A673 (cell line): ENCODE data around the gene CACNA1G. TPM values are rescaled to one million over a fixed set of nuclear protein-coding genes. Genes with fewer than 3 reads are reported as not detected.

Experiments used
- BruUV-seq: library from RNA; stranded (reverse); fragments of 400-500 nt; replicated peaks from 2 replicates; lab custom pipeline; 2021; lab: Mats Ljungman, UMichigan
- CTCF ChIA-PET: fragments of 300-600 bp; sonication (Branson Sonifier 250); formaldehyde crosslinking; loops from one replicate; lab custom pipeline; 2022; ENCODE audit warnings: antibody characterized with exemption; lab: Charles Lee
- POLR2A ChIA-PET: fragments of 300-600 bp; sonication (Branson Sonifier 250); formaldehyde crosslinking; loops from one replicate; lab custom pipeline; 2022; ENCODE audit warnings: antibody characterized with exemption; ENCODE audit not compliant: low non-redundant PET; lab: Charles Lee
- DNase-seq: peaks from one replicate; pipeline ENCODE4 v3.0.0-alpha.2; 2015; ENCODE audit warnings: low spot score
- H3K27ac ChIP-seq: fragments of 200-600 bp; sonication (generic); 2 replicates; pipeline ENCODE4 v1.5.1; 2016; ENCODE audit warnings: mixed run types, low read depth, mild to moderate bottlenecking, mixed read lengths, antibody characterized with exemption, low read length; ENCODE audit not compliant: poor library complexity, severe bottlenecking
- H3K27me3 ChIP-seq: fragments of 200-600 bp; sonication (generic); replicated peaks from 2 replicates; pipeline ENCODE4 v1.6.1; 2017; ENCODE audit warnings: mixed run types, low read depth, mild to moderate bottlenecking, mixed read lengths, antibody characterized with exemption, low read length; ENCODE audit not compliant: insufficient read depth, poor library complexity
- H3K36me3 ChIP-seq: fragments of 200-600 bp; sonication (generic); 2 replicates; pipeline ENCODE4 v1.6.1; 2016; ENCODE audit warnings: mixed run types, mild to moderate bottlenecking, mixed read lengths, antibody characterized with exemption, low read length; ENCODE audit not compliant: insufficient read depth, poor library complexity, severe bottlenecking
- H3K4me1 ChIP-seq: fragments of 200-600 bp; sonication (generic); 2 replicates; pipeline ENCODE4 v1.6.1; 2017; ENCODE audit warnings: mixed run types, mild to moderate bottlenecking, mixed read lengths, antibody characterized with exemption, low read length; ENCODE audit not compliant: insufficient read depth, poor library complexity, severe bottlenecking
- H3K4me3 ChIP-seq: fragments of 200-600 bp; sonication (generic); 2 replicates; pipeline ENCODE4 v1.5.1; 2016; ENCODE audit warnings: low read depth, mixed run types, mild to moderate bottlenecking, mixed read lengths, low read length; ENCODE audit not compliant: poor library complexity, severe bottlenecking
- H3K9me3 ChIP-seq: fragments of 200-600 bp; sonication (generic); 2 replicates; pipeline ENCODE4 v1.6.1; 2016; ENCODE audit warnings: mixed run types, low read depth, mild to moderate bottlenecking, mixed read lengths, antibody characterized with exemption, low read length; ENCODE audit not compliant: poor library complexity, severe bottlenecking
- EZH2 ChIP-seq: fragments of 200-600 bp; sonication (generic); IDR thresholded peaks from 2 replicates; pipeline ENCODE4 v1.6.1; 2017; ENCODE audit warnings: borderline replicate concordance, low read depth, mild to moderate bottlenecking, mixed read lengths, antibody characterized with exemption, low read length; ENCODE audit not compliant: poor library complexity, severe bottlenecking
- intact Hi-C: fragments of 100-400 bp; cut with micrococcal nuclease; formaldehyde crosslinking; loops from one replicate; pipeline ENCODE4 v1.10.0; 2022; ENCODE audit not compliant: unreplicated experiment
- total RNA-seq: library from RNA; stranded (reverse); gene quantifications from 2 replicates; pipeline ENCODE4 v1.2.3, GENCODE V29; 2021
- TF ChIP-seq, protein P1 (sequence below): fragments of 300-800, 200-600 bp; sonication (generic); conservative IDR thresholded peaks from 2 replicates; pipeline ENCODE4 v1.5.1; 2017; ENCODE audit warnings: low read depth, mild to moderate bottlenecking, antibody characterized with exemption, low read length, moderate library complexity, mixed read lengths

The CACNA1G gene
- total RNA-seq, 1 experiment from 2014 or later, result 7.1 TPM

DNA sequence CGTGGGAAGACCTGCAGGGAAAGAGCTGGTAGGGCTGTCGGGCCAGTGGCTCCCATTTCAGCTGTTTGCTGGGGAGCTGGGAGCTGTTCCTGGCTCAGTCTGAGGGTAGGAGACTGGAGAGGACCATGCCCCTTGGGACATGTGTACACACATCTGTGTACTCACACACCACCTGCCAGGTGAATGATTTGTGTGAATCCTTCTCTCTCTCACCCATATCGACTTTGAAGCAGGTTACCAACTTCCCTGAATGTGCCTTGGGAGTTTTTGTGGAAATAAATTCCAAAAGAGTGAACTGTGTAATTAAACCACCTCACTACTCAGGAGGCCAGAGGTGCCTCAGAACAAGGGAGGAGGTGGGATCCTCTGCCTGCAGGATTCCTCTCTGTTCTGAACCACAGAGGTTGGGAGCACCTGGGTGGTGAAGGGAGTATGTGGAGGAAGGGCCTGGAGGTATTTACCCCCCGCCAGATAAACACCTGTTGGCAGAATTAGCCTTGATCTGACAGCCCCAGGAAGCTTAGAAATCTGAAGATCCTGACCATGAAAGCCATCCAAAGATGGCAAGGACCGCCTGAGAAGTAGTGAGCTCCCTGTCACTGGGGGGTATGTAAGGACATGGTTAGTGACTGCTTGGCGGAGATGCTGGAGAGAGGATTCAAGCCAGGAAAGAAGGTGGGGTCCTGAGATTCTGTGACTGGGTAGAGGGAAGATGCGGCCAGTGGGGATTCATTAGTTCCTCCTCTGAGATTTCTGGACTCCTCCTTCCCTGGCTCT is 77.5 kb downstream of the CACNA1G start:
- BruUV-seq, result no TSS peak
- peaks cover 34% of the 10 kb centered on the region for H3K4me1 ChIP-seq
- H3K27me3 ChIP-seq, result no peaks in the 10 kb centered on the region
- no peak overlapping the region for H3K27ac ChIP-seq
- TF ChIP-seq EZH2, result no peak
- TF ChIP-seq, protein P1, sequence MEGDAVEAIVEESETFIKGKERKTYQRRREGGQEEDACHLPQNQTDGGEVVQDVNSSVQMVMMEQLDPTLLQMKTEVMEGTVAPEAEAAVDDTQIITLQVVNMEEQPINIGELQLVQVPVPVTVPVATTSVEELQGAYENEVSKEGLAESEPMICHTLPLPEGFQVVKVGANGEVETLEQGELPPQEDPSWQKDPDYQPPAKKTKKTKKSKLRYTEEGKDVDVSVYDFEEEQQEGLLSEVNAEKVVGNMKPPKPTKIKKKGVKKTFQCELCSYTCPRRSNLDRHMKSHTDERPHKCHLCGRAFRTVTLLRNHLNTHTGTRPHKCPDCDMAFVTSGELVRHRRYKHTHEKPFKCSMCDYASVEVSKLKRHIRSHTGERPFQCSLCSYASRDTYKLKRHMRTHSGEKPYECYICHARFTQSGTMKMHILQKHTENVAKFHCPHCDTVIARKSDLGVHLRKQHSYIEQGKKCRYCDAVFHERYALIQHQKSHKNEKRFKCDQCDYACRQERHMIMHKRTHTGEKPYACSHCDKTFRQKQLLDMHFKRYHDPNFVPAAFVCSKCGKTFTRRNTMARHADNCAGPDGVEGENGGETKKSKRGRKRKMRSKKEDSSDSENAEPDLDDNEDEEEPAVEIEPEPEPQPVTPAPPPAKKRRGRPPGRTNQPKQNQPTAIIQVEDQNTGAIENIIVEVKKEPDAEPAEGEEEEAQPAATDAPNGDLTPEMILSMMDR, result no peak
- no peak overlapping the region for H3K4me3 ChIP-seq
- H3K9me3 ChIP-seq, result no peaks in the 10 kb centered on the region
- no peak for DNase-seq
- intact Hi-C loops, result no loop called here
- POLR2A ChIA-PET, result no interaction called here
- CTCF ChIA-PET, result interaction anchor here (1.9 kb wide), 1 partner anchor 12 kb away, joined by 8 read pairs; no protein-coding TSS in a partner anchor
- no peaks in the 10 kb centered on the region for H3K36me3 ChIP-seq

DNA sequence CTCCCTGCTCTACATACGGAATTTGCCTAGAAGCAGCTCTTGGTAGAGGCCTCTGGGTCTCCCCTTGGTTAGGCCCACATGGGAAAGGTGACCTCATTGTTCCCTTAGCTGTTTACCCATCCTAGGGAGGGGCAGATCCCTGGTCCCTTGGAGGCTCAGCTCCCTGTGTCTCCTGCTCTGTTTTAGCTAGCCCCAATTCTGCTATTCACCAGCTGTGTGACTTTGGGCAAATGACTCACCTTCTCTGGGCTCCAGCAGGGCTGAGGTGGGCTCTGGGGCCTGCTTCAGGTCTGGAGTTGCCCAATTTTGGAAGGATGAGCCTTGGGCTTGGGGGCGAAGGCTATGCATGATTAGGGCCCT is 78.1 kb downstream of the CACNA1G start:
- peak; percentile 41 for DNase-seq
- no peak overlapping the region for H3K4me3 ChIP-seq
- peak overlapping the region; percentile 3 for H3K27ac ChIP-seq
- H3K36me3 ChIP-seq, result no peaks in the 10 kb centered on the region
- H3K4me1 ChIP-seq, result peaks cover 34% of the 10 kb centered on the region
- ChIA-PET POLR2A (no interaction called here), CTCF (interaction anchor here (1.9 kb wide), 1 partner anchor 12 kb away, joined by 8 read pairs; no protein-coding TSS in a partner anchor)
- no peaks in the 10 kb centered on the region for H3K27me3 ChIP-seq
- intact Hi-C loops, result no loop called here
- TF ChIP-seq EZH2, result no peak
- TF ChIP-seq, protein P1, result no peak
- no peaks in the 10 kb centered on the region for H3K9me3 ChIP-seq
- BruUV-seq, result no TSS peak

DNA sequence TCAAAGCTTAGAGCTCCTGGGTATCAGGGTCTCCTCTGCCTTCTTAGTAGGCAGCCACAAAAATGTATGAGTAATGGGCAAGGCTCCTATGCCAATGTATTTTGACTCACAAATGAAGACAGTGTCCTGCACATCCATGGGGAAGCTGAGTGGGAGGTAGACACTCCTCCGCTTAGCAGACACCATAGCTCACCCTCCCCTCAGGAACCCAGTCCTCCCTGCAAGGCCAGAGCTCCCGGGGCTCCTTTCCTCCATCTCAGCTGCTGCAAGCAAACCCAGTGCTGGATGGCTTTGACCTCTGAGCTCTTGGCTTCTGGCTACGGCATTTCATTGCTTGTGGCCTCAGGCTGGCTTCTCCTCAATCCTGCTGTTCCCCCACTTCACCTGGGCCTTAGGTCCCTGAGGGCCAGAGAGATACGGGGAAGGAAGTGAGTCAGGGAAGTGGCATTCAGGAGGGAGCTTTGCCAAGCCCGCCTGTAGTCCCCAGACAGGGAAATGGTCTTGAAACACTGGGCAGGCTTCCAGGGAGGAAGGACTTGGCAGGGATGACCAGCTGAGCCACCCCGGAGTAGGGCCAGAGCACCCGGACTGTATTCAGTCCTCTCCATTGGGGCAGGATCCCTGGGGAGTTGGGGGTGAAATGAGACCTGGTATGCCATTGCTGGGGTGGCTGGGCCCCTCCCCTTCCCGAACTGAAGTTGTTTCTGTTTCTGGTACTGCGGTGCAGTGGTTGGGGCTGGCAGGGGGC is 78.6 kb downstream of the CACNA1G start:
- BruUV-seq, result no TSS peak
- H3K36me3 ChIP-seq, result no peaks in the 10 kb centered on the region
- peaks cover 34% of the 10 kb centered on the region for H3K4me1 ChIP-seq
- H3K4me3 ChIP-seq, result no peak overlapping the region
- no peaks in the 10 kb centered on the region for H3K27me3 ChIP-seq
- DNase-seq, result peak; percentile 94
- peak overlapping the region; percentile 3 for H3K27ac ChIP-seq
- POLR2A ChIA-PET, result interaction anchor here (0.6 kb wide), 2 partner anchors 82 to 322 kb away, joined by 3 to 5 read pairs; no protein-coding TSS in a partner anchor
- CTCF ChIA-PET, result interaction anchor here (0.6 to 1.9 kb wide), 2 partner anchors 13 to 67 kb away, joined by 7 to 8 read pairs; no protein-coding TSS in a partner anchor
- no peaks in the 10 kb centered on the region for H3K9me3 ChIP-seq
- TF ChIP-seq EZH2, result no peak
- TF ChIP-seq, protein P1, result no peak
- intact Hi-C loops, result no loop called here
